Activated CD4-positive, alpha-beta T cell treated with anti-CD3 and anti-CD28 coated beads, Interleukin-2, amount 50 U/mL, for 48 hours (primary cell): ENCODE measurements around the gene TCERG1L.
"Not testable (repeated sequence)": the region's sequence is repeated elsewhere in the genome, so short reads cannot be mapped to it uniquely, and the experiment has no call there.

Experiments used
- DNase-seq, 2 experiments: peaks; one replicate each; pipeline ENCODE4 v3.0.0-alpha.2; 2020

TCERG1L gene

DNA sequence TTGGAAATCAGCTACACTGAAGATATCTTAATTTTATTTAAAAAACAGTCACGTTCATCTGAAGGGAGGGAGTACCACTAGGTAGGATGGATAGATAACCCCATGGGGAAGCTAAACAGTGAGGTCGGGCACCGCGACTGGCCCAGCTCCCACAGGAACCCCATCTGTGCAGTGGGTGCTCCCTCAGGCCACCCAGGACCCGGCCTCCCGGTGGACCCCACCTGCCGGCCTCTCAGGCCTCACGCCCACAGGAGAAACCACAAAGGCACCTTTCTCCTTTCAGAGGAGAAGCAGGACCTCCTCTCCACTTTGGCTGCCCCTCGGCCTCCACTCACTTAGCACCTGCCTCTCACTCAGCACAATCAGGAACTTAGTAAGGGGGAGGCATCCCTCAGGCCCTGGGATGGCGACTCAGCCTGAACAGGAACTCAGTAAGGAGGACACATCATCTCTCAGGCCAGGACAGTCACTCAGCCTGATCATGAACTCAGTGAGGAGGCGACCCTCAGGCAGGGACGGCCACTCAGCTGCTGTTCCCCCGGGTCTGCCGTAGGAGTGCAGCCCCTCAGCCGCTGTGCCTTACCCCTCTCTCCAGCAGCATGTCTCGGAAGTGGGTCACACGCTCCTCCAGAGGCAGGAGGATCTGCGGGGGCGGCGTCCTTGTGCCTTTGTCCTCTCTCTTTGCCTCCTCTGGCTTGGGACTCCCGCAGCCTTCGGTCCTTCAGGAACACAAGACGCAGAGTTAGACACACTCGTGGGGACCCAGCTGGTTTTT lies 195.1 kb downstream of the TCERG1L start:
- DNase-seq = no peak

DNA sequence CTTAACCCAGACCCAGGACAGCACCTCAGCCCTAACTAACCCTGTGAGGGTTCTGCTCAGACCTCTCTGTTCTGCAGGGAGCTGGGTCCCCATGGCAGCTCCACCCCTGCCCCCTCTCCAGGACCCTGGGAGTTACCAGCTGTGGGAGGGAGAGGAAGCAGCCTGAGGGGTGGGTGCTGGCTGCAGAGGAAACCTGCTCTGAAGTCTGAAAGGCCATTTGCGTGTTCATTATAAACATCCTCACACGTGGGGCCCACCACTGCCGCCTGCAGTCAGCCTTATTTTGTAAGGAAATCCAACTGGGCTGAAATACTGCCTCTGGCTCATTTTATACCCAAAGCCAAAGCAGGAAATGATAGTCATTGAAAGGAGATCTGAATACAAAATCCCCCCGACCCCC lies 195.7 kb downstream of the TCERG1L start:
- no peak for DNase-seq

DNA sequence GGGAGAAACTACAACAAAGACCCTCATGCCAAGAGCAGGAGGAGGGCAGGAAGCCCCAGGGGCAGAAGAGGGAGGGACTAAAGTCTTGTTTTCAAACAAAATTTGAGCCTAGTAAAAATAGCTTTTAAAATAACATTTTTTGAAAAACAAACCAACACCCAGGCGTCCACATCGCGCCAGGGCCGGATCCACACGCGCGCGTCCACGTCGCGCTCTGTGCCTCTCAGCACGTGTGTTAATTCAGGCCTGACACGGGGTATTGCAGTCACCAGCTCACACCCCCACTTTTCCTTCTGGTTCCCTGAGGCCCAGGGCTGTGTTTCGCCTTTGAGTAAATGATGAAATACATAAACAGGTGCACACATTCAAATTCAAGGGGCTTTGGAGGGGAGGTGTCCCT lies 196.2 kb downstream of the TCERG1L start:
- no peak for DNase-seq

DNA sequence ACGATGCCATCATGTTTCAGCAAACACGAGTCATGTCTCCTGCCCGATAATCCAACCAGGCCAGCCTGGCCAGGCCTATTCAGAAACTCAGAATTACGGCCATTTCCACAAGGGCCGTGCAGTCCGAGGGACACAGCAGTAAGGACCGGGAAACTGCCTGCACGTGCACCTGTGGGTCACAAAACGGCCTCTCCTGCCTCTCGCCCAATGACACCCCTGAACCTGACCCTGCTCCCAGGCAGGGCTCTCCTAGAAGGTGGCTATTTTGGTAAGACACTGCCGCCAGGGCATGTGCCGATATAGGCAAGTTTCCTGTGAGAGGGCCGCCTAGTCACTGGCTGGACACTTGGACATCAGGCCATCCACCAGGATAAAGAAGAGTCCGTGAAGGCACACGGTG lies 196.7 kb downstream of the TCERG1L start:
- no peak for DNase-seq

DNA sequence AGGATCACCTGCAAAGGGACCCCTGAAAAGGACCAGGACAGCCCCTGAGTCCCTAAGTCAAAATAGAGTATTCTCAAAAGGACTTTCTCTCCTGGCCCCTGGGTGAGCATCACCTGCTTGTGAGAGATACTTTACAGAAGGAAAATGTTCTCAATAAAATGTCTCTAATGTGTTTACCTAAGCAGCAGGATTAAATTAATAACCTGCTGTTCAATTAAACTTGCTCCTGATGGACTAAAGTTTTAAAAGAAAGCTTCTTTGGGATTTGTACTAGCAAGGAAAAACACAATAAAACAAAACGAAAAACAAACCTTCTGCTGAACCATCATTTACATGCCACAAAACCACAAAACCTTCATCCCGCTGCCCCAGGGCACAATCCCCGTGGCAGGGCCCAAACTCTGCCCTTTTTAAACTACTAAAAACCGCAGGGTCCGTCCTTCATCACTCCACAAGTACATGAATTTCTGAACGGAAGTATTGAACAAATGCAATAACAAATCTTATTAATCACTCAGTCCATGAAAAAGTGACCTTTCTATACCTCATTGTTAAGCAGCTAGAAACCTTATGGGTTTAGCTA lies 197.7 kb downstream of the TCERG1L start:
- no peak for DNase-seq

DNA sequence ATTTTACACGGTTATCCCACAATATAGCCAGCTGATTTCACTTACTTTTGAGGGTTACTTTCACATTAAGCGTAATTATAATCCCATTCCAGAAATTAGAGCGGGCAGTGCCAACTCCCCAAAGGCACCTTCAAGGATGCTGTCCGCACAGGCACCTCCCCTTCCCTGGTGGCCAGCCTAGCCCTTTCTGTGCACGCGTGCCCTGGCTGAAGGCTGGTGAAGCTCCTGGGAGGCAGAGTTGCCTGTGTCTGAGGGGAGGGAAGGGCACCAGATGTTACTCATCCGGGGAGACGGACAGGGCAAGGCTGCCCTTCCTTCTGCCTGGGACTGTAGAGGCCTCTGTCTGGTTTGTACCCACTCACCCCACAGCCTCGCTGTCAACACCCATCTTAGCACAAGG lies 198.4 kb downstream of the TCERG1L start:
- DNase-seq = no peak

DNA sequence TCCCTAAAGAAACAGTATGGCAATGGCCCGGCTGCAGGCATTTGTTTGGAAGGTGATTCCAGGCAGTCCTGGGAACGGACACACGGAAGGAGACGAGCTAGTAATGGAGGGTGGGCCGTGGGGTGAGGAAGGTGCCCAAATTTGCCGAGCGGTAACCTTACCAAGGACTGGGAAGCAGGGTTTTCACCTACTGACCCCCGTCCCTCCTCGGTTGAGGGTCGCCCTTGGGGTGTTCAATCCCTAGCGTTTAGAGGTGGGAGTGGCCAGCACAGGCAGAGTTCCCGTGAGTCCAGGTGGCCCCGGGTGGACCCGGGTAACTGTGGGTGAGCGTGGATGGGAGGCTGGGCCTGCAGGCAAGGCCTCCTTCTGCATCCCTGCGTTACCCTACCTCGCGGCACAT lies 198.8 kb downstream of the TCERG1L start:
- no peak for DNase-seq

DNA sequence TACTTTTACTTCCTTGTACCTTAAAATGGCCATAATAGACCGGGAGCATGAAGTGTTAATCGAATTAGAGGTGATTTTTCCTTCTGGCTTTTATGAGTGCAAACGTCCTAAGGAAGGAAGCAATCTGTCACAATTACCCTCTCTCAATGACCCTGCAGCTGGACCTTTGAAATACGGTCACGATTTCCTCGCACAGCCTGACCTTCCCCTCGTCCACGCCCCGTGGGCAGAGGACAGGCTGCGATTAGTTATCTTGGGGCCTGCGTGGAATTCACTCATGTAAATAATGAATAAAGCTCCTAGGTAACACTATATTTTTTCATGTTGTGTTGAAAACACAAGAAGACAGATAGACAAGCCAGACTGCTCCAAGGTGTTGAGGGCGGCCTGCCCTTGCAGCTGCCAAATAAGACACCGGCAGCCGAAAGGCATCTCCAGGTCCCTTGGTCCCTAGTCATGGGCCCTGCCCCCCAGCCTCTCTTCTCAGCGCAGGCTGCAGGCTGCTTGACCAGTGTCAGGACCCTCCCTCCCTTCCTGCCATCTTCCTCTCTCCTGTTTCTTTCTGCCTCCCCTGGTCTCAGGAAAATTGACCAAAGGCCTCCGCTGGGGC lies 199.9 kb downstream of the TCERG1L start:
- no peak for DNase-seq

DNA sequence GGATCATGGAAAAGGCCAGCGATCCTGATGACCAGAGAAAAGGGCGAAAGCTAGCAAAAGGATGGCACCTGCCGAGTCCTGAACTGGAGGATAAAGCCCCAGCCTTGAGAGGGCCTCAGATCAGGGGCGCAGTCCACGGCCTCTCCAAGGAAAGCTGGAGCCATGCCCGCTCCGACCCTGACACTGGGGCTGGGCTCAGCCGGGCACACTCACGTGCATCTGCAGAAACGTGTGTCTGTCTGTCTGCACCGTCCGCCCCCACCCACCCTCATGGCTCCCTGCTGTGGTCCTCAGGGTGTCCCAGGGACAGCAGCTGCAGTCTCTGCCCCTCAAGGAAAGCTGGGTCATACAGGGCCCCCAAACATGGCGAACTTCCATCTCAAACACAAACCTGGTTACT lies 200.5 kb downstream of the TCERG1L start:
- DNase-seq = no peak

DNA sequence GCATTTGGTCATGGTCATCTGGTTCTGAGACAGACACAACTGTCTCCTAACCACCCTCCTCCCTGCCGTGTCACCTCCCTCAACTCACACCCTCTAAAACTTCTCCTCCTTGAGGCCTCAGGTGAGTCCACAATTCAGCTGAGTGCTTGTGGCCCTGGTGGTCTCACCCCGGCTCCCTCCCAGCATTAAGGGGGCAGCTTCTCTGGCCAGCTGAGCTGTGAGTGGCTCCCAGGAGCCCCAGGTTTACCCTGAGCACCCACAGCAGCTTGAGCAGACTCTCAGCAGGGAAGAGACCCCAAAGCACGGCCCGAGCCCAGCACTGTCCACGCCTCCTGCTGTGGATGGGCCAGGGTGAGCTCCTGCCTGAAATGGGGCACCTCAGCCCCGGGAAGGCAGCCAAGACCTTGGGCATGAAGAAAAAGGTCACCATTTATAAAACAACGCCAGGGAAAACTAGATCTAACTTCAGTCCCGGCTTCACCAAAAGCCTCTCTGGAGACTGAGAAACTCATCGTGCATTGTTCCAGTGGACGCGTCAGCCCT lies 201.2 kb downstream of the TCERG1L start:
- DNase-seq = no peak

DNA sequence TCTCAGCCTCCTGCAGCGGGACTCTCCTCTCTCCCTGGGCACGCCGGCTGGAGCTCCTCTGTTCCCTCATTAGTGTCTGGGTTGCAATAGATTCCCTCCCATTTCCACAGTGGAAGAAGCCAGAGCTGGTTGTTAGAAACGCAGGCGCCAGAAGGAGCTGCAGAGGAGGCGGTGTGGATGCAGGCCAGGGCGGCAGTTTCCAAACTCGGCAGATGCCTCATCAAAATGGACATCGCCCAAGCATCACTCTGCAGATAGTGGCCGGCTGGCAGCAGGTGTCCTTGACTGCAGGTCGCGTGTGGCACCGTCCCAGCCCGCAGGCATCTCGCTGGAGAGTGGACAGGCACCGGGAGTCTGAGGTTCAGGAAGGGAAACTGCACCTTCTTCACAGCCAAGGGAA lies 201.8 kb downstream of the TCERG1L start:
- DNase-seq = no peak

DNA sequence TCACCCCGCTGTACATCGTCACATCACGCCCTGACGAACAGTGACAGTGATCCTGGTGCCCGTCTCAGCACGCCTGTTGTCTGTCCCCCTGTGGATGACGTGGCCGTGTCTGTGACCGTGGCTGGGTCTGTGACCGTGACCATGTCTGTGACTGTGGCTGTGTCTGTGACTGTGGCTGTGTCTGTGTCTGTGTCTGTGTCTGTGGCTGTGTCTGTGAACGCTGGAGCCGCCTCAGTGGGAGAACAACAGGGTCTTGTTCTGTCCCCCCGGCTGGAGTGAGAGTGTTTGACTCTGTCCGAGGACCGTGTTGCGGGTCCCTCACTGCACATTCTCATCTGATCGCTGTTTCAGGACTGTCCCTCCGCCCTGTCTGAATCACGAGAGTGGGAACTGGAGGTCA lies 202.2 kb downstream of the TCERG1L start:
- DNase-seq = no peak

DNA sequence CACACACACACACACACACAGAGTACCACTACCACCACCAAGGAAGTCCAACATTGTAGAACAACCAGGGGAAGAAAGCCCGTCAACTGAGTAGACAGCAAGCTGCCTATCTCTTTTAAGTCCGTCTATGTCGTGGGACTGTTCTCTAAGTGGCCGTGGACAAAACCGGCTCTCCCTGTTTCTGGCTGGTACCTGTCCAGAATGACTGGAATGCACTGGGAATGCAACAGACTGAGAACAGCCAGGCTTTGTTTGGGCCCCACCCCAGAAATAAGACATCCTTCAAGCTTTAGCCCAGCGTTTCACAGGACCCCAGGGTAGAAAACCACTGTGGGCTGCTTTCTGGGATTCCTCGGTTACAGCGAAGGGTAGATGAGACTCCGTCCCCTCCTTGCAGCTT lies 203.6 kb downstream of the TCERG1L start:
- DNase-seq = no peak

DNA sequence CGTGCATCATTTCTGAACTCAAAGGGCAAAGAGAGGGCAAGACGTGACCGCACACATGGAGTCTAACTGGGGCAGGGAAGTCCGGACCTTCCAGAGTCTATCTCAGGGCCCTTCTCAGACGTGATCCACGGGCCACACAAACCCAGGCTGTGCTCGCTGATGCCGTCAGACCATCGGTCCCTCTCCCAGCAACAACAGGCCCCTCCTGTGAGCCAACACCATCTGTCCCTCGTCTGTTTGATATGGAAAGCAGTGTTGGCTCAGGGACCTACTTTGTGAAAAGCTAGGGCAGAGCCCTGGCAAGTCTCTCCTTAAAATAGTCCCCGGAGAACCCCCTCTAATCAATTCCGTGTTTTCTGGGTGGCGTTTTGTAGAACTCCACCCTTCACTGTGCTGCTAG lies 208.8 kb downstream of the TCERG1L start:
- no peak for DNase-seq

DNA sequence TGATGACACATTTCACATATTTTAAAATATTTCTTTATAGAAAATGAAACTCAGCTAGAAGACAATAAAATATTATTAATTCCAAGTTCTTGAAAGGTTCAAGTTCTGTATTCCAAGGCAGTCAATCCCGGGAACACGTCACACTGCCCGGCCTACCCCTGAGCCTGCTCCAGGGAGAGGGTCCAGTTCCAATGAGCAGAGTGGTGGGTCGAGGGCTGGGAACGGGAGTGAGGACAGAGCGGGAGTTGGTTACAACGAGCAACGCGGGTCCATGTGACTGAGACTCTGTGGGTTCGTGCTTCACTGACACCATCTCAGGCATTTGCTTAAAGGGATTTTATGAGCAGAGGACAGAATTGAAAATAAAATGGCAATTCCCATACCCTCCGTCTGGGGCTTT lies 209.4 kb downstream of the TCERG1L start:
- DNase-seq = no peak

DNA sequence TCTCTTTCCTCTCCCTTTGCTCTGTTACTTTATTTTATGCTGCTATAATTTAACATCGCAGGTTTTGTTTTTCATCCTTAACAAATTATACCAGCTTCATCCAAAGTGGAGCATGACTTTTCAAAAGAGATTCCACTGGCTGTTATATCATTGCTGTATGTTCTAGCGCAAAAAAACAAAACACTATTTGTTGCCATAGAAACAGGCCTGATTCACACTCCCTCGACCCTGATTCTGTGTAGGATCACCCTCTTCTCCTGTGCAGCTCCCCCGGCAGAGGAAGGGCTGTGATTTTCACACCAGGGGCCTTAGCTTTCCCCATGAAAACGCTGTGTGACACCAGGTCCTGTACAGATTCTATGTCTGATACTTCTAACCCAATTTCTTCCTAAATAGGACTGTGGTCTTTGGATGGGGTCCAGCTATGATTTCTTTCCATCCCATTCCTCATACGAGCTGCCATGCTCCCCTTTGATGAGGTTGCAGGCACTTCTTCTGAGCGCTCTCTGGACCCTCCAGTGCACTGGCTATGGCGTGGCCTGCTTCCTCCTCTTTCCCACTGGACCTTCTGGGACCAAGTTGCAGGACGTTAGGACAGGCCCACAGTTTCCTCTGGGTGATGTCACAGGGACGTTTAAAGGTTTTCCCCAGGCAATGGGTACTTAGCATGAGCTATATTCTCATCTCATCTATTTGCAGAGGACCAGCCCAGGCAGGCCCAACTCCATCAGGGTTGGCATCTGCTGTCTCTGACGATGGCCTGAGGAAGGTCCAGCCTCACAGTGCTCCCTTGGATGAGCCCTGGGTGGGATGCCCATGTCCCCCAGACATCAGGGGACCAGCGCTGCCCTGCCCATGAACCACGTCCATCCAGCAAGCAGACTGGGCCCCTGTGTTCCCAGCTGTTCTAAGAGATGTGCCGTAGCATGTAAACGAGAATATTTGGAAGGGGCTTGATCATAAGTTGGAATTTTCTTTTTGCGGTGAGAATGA lies 210.8 kb downstream of the TCERG1L start:
- not testable (repeated sequence) for DNase-seq

DNA sequence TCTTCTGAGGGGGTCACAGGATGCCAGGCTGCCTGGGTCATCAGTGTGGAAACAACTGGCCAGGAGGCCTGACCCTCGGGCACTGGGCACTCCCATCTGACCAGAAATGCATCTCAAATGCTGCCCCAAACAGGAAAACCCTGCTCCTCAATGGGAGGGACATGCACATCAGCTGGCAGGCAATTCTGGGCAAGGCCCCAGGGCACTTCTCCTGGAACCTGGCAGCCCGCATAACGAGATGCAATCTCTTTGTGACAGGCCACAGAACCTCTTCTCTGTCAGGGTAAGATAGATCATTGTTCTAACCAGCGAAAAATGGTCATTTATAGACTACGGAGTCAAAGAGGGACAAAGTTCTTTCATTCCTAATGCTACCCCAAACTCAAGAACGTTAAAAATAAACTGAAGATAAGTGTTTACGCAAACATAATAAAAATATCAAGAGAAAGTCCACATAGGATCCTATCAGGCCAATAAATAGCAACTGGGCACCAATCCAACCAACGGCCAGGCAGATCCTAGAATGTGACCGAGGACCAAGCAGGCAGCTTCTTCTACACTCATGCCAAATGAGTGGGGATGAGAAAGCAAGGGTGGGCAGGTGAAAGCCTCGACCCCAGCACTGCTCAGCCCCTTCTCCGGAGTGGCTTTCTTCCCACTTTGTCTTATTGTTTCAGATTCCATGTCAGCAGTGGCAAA lies 212.3 kb downstream of the TCERG1L start:
- no peak for DNase-seq

DNA sequence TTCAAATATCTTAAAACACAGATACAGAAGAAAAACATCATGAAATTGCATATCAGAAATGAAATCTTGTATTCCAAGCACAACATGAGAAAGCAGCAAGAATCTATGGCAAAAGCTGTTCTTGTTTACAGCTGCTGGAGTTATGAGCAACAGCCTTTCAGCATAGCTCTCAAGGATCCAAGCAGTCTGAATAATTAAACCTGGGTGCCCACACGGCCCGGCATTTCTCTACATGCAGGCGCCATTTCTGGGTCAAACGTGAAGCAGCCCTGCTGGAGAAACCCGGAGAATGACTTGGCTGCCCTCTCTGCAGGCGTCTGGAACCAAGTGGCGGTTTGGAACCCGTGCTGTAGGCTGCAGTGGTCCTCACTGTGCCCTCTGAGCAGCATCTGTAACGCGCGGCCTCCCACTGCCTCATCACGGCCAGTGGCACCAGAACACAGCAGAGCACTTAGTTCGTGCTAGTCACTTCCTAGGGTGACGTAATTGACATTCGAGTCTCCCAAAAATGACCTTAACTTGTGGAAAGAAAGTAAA lies 213.0 kb downstream of the TCERG1L start:
- no peak for DNase-seq

DNA sequence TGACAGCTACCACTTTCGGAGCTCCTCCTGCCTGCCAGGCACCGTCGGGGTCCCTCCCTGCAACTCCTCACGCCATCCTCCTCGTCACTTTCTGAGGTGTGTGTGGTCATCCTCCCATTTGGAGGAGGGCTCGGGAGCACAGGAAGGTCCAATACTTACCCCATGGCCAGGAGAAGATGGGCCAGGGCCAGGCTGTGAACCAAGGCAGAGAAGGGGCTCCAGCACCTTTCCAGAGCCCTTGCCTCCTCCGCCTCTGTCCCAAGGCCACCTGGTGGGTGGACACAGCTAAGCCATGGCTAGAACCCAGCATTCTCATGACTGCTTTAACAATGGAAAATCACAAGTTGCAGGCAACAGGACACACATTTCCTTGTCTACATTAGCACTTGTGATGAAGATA lies 215.5 kb downstream of the TCERG1L start:
- no peak for DNase-seq

DNA sequence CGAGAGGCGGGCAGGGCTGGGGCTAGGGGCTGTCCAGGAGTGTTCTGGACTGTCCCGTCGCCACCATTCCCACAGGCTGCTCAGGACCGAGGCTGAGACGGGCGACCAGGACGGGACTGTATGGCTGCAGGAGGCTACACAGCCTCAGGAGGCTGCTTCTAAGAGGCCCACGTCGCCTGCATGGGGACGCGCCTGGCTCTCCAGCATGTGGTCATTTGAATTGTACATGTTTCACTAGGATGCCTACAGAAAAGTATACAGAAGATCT lies 216.3 kb downstream of the TCERG1L start:
- no peak for DNase-seq

DNA sequence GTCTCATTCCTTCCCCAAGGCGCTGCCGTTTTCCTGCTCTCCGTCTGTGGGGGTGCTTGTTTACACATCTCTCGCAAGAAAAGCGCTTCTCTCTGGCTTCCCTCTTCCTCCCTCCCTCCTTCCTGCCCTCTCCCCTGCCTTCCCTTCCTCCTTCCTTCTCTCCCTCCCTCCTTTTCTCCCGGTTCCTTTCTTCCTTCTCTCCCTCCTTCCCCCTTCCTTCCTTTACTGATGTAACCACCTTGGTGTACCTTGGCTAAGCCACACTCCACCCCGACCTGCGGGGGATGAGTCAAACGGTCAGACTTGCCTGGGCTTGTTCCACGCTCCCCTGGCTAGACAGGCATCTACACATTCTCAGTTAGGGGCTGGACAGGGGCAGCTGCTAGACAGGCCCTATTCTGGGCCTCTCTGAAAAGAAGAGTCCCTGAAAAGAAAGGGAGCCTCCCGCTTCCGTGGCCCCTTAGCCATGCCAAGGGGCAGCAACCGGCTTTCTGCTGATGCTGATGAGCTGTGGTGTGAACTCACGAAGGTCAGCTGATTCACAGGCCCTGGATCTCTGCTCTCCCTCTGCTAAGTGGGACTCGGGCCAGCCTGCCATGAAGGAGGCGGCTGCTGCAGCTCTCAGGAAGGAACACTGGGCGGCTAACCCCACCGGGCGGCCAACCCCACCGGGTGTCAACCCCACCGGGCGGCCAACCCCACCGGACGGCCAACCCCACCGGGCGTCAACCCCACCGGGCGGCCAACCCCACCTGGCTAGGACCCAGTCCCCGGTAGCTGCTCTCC lies 216.8 kb downstream of the TCERG1L start:
- no peak for DNase-seq
